AG04449 (cell line): ENCODE measurements around the gene DNAAF1.
A peak's percentile ranks its signal among the peaks of the same experiment; 100 is the strongest.

Experiments used
- CTCF ChIA-PET: fragments of 350-600 bp; formaldehyde crosslinking; extraction: SDS; loops from one replicate; lab custom pipeline; 2021; ENCODE audit warnings: antibody characterized with exemption; lab: Yijun Ruan, JAX
- POLR2A ChIA-PET: fragments of 400-600, 350-600 bp; formaldehyde crosslinking; extraction: SDS; loops from one replicate; lab custom pipeline; 2020; ENCODE audit warnings: antibody characterized with exemption, inconsistent platforms; lab: Yijun Ruan, JAX
- DNase-seq: peaks from one replicate; pipeline ENCODE4 v3.0.0-alpha.2; 2010; ENCODE audit warnings: low read depth, low spot score
- H3K4me3 ChIP-seq: 2 replicates; pipeline ENCODE4 v1.5.1; 2011; ENCODE audit warnings: low read depth, mild to moderate bottlenecking, control low read depth, low read length
- TF ChIP-seq, protein P1 (sequence below): IDR thresholded peaks from one replicate; pipeline ENCODE4 v1.5.1; 2011; ENCODE audit warnings: mild to moderate bottlenecking, moderate library complexity, low read length, control low read depth, inconsistent platforms; ENCODE audit not compliant: insufficient read depth; ENCODE audit errors: missing control alignments

The DNAAF1 gene

DNA sequence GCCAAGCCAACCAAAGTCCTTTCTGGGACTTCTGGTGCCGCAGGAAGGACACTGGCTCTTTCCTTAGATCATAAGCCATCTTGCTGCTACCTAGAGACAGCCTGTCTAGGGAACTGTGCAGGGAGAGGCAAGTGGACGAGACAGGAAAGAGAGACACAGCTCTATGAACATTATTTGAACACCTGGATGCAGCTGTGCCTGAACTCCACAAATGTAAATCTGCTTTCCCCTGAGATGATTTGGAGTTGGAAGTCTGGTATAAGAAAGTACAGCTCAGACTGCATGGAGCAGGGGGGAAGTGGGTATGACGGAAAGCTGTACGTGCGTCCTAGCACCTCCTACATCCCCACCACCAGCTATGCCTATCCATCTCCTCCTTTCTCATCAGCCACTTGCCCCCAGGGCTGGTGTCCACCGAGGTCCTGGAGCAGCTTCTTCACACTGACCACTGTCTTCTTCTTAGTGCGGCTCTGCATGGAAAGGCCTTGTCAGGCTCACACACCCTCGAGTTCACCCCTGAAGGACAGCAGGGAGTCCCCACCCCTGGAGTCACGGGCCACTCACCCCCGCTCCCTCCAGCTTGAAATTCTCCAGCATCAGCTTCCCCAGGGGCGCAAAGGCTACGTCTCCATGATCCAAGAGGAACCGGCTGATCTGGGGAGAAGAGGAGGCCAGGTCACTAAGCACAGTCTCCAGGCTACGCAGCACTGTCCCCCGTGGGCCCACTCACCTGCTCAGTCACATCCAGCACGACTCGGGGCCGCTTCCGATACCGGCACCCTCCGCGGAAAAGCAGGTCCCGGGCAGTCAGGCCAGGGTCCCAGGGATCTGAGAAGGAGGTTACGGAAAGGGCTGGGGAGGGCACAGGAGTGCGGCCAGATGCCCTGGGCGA lies 37.8 kb downstream of the DNAAF1 start:
- POLR2A ChIA-PET = no interaction called here
- CTCF ChIA-PET = interaction anchor here (1.0 to 6.4 kb wide), 4 partner anchors 7 to 498 kb away, joined by 3 to 116 read pairs (median 4); no protein-coding TSS in a partner anchor
- TF ChIP-seq, protein P1, sequence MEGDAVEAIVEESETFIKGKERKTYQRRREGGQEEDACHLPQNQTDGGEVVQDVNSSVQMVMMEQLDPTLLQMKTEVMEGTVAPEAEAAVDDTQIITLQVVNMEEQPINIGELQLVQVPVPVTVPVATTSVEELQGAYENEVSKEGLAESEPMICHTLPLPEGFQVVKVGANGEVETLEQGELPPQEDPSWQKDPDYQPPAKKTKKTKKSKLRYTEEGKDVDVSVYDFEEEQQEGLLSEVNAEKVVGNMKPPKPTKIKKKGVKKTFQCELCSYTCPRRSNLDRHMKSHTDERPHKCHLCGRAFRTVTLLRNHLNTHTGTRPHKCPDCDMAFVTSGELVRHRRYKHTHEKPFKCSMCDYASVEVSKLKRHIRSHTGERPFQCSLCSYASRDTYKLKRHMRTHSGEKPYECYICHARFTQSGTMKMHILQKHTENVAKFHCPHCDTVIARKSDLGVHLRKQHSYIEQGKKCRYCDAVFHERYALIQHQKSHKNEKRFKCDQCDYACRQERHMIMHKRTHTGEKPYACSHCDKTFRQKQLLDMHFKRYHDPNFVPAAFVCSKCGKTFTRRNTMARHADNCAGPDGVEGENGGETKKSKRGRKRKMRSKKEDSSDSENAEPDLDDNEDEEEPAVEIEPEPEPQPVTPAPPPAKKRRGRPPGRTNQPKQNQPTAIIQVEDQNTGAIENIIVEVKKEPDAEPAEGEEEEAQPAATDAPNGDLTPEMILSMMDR = no peak
- DNase-seq = no peak
- H3K4me3 ChIP-seq = no peak overlapping the region

DNA sequence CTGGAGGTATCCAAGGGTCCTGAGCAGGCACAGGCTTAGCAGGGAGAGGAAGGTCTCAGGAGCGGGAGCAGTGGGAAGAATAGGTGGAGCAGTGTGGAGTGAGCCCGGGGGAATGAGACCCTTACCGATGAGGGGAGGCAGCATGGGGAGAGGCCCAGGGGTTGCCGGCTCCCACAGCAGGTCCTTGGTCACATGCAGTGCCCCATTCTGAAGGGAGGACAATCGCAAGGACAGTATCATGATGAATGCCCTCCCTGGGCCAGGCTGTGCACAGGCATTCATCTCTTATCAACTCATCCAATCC lies 38.4 kb downstream of the DNAAF1 start:
- TF ChIP-seq, protein P1 = no peak
- CTCF ChIA-PET = interaction anchor here (1.0 to 6.4 kb wide), 5 partner anchors 8 to 497 kb away, joined by 3 to 116 read pairs (median 4); no protein-coding TSS in a partner anchor
- POLR2A ChIA-PET = no interaction called here
- DNase-seq = no peak
- H3K4me3 ChIP-seq = no peak overlapping the region

DNA sequence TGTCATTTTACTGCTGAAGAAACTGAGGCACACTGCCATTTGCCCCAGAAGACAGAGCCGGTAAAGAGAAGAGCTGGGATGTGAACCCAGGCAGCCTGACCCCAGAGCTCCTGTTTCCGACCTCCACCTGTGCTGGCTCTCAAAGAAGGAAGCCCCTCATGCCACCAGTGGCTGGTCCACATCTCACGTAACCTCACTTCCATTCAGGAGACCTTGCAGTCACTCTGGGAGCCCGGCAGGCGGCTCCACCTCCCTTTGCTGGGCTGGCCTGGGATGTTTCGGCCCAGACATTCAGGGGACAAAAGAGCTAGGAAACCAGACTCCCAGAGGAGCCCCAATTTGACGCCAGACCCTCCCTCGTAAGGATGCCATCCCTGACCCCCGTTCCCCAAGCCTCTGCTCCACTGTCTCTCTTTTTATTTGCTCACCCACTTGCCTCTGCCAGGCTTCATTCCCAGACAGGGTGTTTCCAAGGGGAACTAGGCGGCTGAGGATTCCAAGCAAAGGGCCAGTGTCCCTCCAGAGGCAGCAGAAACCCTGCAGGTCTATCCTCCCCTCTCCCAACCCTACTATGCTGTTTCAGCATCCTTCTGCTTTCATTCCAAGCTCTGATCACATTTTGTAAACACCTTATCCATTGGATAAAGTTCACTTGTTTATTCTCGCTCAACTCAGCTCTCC lies 38.9 kb downstream of the DNAAF1 start:
- CTCF ChIA-PET = interaction anchor here (1.0 to 6.4 kb wide), 7 partner anchors 8 to 497 kb away, joined by 3 to 116 read pairs (median 4); no protein-coding TSS in a partner anchor
- no peak overlapping the region for H3K4me3 ChIP-seq
- TF ChIP-seq, protein P1 = no peak
- POLR2A ChIA-PET = no interaction called here
- no peak for DNase-seq

DNA sequence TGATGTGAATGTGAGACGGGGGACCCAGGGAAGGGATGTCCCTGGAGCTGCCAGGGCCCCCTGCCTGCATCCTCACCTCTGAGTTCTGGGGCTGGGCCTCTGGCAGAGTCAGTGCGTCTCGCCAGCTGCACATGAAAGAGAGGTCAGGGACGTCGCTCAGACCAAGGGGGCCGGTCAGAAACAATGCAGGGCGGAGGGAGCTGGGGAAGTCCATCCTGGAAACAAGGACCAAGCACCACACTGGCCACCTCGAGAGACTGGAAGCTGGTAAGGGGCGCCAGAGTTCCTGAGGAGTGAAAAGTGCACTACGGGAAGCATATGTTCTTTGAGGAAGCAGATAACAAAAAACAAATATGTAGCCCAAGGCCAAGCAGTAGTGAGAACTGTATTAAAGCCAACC lies 39.7 kb downstream of the DNAAF1 start:
- TF ChIP-seq, protein P1 = no peak
- no peak for DNase-seq
- CTCF ChIA-PET = interaction anchor here (1.1 to 6.4 kb wide), 5 partner anchors 9 to 299 kb away, joined by 3 to 116 read pairs (median 4); no protein-coding TSS in a partner anchor
- no peak overlapping the region for H3K4me3 ChIP-seq
- POLR2A ChIA-PET = no interaction called here

DNA sequence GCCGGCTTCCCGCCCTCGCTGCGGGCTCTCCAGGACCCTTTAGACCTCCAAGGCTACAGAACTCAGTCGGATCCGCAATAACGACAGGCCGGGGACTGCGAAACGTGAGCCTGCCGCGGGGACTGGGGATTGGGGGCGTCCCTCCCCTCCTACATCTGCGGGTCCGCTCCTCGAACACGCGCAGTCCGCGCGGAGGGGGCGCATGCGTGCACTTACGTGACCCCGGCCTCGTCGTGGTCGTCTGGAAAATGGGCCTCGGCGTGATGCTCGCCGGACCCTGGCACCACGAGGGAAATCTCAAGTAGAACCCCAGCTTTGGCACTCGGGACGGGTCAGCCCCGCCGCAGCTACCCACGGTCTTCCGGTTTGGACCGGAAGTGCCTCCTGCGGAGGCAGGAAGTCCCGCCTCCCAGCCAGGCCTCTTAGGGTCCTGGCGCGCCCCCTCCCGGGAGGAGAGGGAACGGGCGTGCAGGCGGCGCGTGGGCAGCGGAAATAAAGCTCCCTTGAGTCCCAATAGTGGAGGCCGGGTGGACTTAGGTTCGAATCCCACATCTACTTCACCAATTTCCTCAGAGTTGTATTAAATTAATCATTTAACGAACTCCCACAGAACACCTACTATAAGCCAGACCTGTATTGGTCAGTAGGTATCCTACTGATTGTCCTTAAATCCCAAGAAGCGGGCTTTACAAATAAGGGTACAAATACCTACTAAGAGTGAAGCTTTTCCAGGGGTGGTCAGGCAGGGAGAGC lies 41.8 kb downstream of the DNAAF1 start, which contains the start of gene TAF1C:
TSS of gene TAF1C (minus strand) at position 373 of the 753 bp plus-strand sequence. CDS start 2,069 bp downstream, outside the sequence.
- peak within 1 kb of the TSS; percentile 89 for H3K4me3 ChIP-seq
- TF ChIP-seq, protein P1 = peak; percentile 99
- DNase-seq = peak; percentile 68
- ChIA-PET POLR2A (interaction anchor here (0.7 to 1.2 kb wide), 2 partner anchors 10 kb away, joined by 5 to 10 read pairs; no protein-coding TSS in a partner anchor), CTCF (interaction anchor here (0.5 to 6.4 kb wide), 57 partner anchors 10 to 429 kb away, joined by 3 to 116 read pairs (median 4); partner anchors contain the start of genes DNAAF1, HSDL1 and MBTPS1)
